HepG2 (cell line): ENCODE data around the gene RAP1A. TPM values are rescaled to one million over a fixed set of nuclear protein-coding genes. Genes with fewer than 3 reads are reported as not detected.

Experiments
- TEAD3 ChIP-seq: optimal IDR thresholded peaks from 2 replicates; pipeline ENCODE3; 2016; ENCODE audit warnings: borderline replicate concordance
- ZNF136 ChIP-seq: sonication (generic); formaldehyde crosslinking; IDR thresholded peaks from 2 replicates; pipeline ENCODE4 v1.8.1; 2022; ENCODE audit warnings: low read depth, mild to moderate bottlenecking, moderate library complexity, missing genetic modification reagents
- ZNF207 ChIP-seq: fragments of 450-650 bp; IDR thresholded peaks from 2 replicates; pipeline ENCODE4 v1.6.1; 2016; ENCODE audit warnings: antibody characterized with exemption, borderline replicate concordance
- ZNF235 ChIP-seq: sonication (generic); formaldehyde crosslinking; IDR thresholded peaks from 2 replicates; pipeline ENCODE4 v1.8.1; 2023; ENCODE audit warnings: mild to moderate bottlenecking, missing genetic modification reagents, borderline replicate concordance
- ZNF460 ChIP-seq: sonication (generic); formaldehyde crosslinking; IDR thresholded peaks from 2 replicates; pipeline ENCODE4 v1.5.1; 2020; ENCODE audit warnings: missing genetic modification reagents, mild to moderate bottlenecking, borderline replicate concordance
- ZNF589 ChIP-seq: sonication (generic); formaldehyde crosslinking; conservative IDR thresholded peaks from 2 replicates; pipeline ENCODE4 v1.8.0; 2022; ENCODE audit warnings: mild to moderate bottlenecking, moderate library complexity, missing genetic modification reagents
- ZNF746 ChIP-seq: sonication (generic); formaldehyde crosslinking; IDR thresholded peaks from 2 replicates; pipeline ENCODE4 v1.8.0; 2022; ENCODE audit warnings: mild to moderate bottlenecking, missing genetic modification reagents
- polyA plus RNA-seq, 8 experiments: library from polyadenylated mRNA; depleted of rRNA in 3 of 8; stranded (reverse) in 7 of 8; unstranded in 1 of 8; fragments of >200 nt; fragmentation: Illumina TruSeq in 4 of 8; extraction: Trizol in 4 of 8; gene quantifications; 2 replicates each; pipeline versions ENCODE4 v1.2.1 to v1.2.3, GENCODE V29; 2011 to 2016; ENCODE audit warnings: low read depth in 4 of 8, missing spikeins in 1 of 8, mixed read lengths in 1 of 8; ENCODE audit not compliant: insufficient read depth in 1 of 8
- total RNA-seq, 5 experiments: library from RNA; depleted of rRNA; stranded (reverse); fragments of >200 nt; fragmentation: Illumina TruSeq; extraction: Trizol; gene quantifications; 2 replicates each; pipeline ENCODE4 v1.2.3, GENCODE V29; 2016; ENCODE audit warnings: low read depth in 1 of 5
- TF ChIP-seq, protein P1 (sequence below): sonication (generic); formaldehyde crosslinking; IDR thresholded peaks from 2 replicates; pipeline ENCODE4 v1.4.0; 2020; ENCODE audit warnings: low read depth, missing genetic modification reagents
- TF ChIP-seq, protein P2 (sequence below): sonication (generic); formaldehyde crosslinking; IDR thresholded peaks from 2 replicates; pipeline ENCODE4 v1.4.0; 2020; ENCODE audit warnings: mild to moderate bottlenecking, low read depth, missing genetic modification reagents
- TF ChIP-seq, protein P3 (sequence below): sonication (generic); formaldehyde crosslinking; IDR thresholded peaks from 2 replicates; pipeline ENCODE4 v1.8.1; 2023; ENCODE audit warnings: missing genetic modification reagents, inconsistent platforms, borderline replicate concordance
- TF ChIP-seq, protein P4 (sequence below): sonication (generic); formaldehyde crosslinking; IDR thresholded peaks from 2 replicates; pipeline ENCODE4 v1.4.0; 2020; ENCODE audit warnings: missing genetic modification reagents
- TF ChIP-seq, protein P5 (sequence below): sonication (generic); formaldehyde crosslinking; IDR thresholded peaks from 2 replicates; pipeline ENCODE4 v1.5.0; 2020; ENCODE audit warnings: missing genetic modification reagents
- TF ChIP-seq, protein P6 (sequence below): sonication (generic); formaldehyde crosslinking; IDR thresholded peaks from 2 replicates; pipeline ENCODE4 v1.4.0; 2020; ENCODE audit warnings: missing genetic modification reagents, borderline replicate concordance
- TF ChIP-seq, protein P7 (sequence below): sonication (generic); formaldehyde crosslinking; IDR thresholded peaks from 2 replicates; pipeline ENCODE4 v1.4.0; 2020; ENCODE audit warnings: missing genetic modification reagents; ENCODE audit errors: not compliant biosample characterization

The RAP1A gene
- total and polyA plus RNA-seq, 2 of the 13 experiments (the other 11 are each of a cell fraction or from before 2014, with no cell fraction given) = 19.0 to 20.7 TPM

DNA sequence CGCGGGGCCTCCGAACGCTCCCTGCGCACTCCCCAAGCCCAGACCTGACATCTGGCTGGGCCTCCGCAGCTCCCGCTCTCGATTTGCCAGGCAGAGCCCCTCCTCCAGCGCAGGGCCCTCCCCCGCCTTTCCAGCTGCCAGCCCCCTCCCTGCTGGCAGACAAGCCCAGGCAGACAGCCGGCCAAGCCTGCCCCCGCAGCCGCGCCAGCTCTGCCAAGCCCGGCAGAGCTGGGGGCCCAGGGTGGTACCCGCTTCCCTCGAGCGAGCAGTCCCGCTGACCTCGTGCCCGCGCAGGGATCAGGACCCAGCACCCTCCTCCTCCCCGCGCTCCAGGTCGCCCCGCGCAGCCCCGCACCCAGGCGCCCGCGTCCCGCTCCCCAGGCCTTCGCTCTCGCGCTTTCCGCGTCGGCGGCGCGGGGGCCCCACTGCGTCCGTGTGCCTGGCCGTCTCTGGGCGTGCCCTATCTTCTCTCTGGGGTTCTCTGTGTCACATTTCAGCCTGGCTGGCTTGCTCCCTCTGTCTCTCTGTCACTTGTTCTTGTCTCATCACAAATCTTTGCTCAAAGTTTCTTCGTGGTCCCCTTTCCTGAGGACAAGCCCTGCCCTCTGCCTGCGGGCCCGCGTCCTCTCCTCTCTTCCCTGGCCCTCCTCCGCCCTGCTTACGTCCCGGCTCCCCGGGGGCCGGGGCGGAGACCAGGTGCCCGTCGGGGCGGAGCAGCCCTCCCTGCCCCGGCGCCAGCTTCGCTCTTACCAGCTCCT lies 119.0 kb downstream of the RAP1A start (continued):
- TF ChIP-seq ZNF235 (peak; percentile 66; the same call in 1 of the 2 replicates), TEAD3 (CRISPR knock-in tag) (no peak), ZNF460 (CRISPR knock-in tag) (no peak), ZNF136 (CRISPR knock-in tag) (no peak), ZNF207 (no peak), ZNF746 (CRISPR knock-in tag) (0 out of 2 replicates have a peak, but pooled peaks have one; percentile 53), ZNF589 (CRISPR knock-in tag) (peak; percentile 70; the same call in 1 of the 2 replicates)
- TF ChIP-seq, protein P1, sequence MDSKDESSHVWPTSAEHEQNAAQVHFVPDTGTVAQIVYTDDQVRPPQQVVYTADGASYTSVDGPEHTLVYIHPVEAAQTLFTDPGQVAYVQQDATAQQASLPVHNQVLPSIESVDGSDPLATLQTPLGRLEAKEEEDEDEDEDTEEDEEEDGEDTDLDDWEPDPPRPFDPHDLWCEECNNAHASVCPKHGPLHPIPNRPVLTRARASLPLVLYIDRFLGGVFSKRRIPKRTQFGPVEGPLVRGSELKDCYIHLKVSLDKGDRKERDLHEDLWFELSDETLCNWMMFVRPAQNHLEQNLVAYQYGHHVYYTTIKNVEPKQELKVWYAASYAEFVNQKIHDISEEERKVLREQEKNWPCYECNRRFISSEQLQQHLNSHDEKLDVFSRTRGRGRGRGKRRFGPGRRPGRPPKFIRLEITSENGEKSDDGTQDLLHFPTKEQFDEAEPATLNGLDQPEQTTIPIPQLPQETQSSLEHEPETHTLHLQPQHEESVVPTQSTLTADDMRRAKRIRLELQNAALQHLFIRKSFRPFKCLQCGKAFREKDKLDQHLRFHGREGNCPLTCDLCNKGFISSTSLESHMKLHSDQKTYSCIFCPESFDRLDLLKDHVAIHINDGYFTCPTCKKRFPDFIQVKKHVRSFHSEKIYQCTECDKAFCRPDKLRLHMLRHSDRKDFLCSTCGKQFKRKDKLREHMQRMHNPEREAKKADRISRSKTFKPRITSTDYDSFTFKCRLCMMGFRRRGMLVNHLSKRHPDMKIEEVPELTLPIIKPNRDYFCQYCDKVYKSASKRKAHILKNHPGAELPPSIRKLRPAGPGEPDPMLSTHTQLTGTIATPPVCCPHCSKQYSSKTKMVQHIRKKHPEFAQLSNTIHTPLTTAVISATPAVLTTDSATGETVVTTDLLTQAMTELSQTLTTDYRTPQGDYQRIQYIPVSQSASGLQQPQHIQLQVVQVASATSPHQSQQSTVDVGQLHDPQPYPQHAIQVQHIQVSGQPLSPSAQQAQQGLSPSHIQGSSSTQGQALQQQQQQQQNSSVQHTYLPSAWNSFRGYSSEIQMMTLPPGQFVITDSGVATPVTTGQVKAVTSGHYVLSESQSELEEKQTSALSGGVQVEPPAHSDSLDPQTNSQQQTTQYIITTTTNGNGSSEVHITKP (CRISPR knock-in tag) = no peak
- TF ChIP-seq, protein P2, sequence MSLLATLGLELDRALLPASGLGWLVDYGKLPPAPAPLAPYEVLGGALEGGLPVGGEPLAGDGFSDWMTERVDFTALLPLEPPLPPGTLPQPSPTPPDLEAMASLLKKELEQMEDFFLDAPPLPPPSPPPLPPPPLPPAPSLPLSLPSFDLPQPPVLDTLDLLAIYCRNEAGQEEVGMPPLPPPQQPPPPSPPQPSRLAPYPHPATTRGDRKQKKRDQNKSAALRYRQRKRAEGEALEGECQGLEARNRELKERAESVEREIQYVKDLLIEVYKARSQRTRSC = no peak
- TF ChIP-seq, protein P3, sequence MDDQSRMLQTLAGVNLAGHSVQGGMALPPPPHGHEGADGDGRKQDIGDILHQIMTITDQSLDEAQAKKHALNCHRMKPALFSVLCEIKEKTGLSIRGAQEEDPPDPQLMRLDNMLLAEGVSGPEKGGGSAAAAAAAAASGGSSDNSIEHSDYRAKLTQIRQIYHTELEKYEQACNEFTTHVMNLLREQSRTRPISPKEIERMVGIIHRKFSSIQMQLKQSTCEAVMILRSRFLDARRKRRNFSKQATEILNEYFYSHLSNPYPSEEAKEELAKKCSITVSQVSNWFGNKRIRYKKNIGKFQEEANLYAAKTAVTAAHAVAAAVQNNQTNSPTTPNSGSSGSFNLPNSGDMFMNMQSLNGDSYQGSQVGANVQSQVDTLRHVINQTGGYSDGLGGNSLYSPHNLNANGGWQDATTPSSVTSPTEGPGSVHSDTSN (CRISPR knock-in tag) = no peak
- TF ChIP-seq, protein P4, sequence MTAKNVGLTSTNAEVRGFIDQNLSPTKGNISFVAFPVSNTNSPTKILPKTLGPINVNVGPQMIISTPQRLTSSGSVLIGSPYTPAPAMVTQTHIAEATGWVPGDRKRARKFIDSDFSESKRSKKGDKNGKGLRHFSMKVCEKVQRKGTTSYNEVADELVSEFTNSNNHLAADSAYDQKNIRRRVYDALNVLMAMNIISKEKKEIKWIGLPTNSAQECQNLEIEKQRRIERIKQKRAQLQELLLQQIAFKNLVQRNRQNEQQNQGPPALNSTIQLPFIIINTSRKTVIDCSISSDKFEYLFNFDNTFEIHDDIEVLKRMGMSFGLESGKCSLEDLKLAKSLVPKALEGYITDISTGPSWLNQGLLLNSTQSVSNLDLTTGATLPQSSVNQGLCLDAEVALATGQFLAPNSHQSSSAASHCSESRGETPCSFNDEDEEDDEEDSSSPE (CRISPR knock-in tag) = no peak; the same call in 1 of the 2 replicates
- TF ChIP-seq, protein P5, sequence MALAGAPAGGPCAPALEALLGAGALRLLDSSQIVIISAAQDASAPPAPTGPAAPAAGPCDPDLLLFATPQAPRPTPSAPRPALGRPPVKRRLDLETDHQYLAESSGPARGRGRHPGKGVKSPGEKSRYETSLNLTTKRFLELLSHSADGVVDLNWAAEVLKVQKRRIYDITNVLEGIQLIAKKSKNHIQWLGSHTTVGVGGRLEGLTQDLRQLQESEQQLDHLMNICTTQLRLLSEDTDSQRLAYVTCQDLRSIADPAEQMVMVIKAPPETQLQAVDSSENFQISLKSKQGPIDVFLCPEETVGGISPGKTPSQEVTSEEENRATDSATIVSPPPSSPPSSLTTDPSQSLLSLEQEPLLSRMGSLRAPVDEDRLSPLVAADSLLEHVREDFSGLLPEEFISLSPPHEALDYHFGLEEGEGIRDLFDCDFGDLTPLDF (CRISPR knock-in tag) = no peak
- TF ChIP-seq, protein P6, sequence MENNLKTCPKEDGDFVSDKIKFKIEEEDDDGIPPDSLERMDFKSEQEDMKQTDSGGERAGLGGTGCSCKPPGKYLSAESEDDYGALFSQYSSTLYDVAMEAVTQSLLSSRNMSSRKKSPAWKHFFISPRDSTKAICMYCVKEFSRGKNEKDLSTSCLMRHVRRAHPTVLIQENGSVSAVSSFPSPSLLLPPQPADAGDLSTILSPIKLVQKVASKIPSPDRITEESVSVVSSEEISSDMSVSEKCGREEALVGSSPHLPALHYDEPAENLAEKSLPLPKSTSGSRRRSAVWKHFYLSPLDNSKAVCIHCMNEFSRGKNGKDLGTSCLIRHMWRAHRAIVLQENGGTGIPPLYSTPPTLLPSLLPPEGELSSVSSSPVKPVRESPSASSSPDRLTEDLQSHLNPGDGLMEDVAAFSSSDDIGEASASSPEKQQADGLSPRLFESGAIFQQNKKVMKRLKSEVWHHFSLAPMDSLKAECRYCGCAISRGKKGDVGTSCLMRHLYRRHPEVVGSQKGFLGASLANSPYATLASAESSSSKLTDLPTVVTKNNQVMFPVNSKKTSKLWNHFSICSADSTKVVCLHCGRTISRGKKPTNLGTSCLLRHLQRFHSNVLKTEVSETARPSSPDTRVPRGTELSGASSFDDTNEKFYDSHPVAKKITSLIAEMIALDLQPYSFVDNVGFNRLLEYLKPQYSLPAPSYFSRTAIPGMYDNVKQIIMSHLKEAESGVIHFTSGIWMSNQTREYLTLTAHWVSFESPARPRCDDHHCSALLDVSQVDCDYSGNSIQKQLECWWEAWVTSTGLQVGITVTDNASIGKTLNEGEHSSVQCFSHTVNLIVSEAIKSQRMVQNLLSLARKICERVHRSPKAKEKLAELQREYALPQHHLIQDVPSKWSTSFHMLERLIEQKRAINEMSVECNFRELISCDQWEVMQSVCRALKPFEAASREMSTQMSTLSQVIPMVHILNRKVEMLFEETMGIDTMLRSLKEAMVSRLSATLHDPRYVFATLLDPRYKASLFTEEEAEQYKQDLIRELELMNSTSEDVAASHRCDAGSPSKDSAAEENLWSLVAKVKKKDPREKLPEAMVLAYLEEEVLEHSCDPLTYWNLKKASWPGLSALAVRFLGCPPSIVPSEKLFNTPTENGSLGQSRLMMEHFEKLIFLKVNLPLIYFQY (CRISPR knock-in tag) = no peak
- TF ChIP-seq, protein P7, sequence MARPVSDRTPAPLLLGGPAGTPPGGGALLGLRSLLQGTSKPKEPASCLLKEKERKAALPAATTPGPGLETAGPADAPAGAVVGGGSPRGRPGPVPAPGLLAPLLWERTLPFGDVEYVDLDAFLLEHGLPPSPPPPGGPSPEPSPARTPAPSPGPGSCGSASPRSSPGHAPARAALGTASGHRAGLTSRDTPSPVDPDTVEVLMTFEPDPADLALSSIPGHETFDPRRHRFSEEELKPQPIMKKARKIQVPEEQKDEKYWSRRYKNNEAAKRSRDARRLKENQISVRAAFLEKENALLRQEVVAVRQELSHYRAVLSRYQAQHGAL (CRISPR knock-in tag) = no peak
